C4-2B (cell line): Measurements from ENCODE around the gene ACCSL.

Source experiments
- ZFX ChIP-seq: fragments of 450-650 bp; IDR thresholded peaks from 2 replicates; pipeline ENCODE4 v1.6.1; 2017
- TF ChIP-seq, protein P1 (sequence below): fragments of 450-650 bp; conservative IDR thresholded peaks from 2 replicates; pipeline ENCODE4 v1.5.1; 2017; ENCODE audit warnings: mild to moderate bottlenecking

DNA sequence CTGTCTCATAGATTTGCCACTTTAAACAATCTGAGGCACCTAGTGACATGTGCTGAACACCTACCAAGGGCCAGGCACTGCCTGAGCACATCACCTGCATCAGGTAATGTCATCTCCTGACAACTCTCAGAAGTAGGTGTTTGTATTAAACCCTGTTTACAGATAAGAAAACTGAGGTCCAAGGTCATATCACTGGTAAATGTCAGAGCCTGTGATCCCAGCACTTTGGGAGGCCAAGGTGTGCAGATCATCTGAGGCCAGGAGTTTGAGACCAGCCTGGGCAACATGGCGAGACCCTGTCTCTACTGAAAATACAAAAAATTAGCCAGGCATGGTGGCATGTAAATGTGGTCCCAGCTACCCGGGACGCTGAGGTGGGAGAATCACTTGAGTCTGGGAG is 39.1 kb upstream of the ACCSL start:
- TF ChIP-seq, protein P1, sequence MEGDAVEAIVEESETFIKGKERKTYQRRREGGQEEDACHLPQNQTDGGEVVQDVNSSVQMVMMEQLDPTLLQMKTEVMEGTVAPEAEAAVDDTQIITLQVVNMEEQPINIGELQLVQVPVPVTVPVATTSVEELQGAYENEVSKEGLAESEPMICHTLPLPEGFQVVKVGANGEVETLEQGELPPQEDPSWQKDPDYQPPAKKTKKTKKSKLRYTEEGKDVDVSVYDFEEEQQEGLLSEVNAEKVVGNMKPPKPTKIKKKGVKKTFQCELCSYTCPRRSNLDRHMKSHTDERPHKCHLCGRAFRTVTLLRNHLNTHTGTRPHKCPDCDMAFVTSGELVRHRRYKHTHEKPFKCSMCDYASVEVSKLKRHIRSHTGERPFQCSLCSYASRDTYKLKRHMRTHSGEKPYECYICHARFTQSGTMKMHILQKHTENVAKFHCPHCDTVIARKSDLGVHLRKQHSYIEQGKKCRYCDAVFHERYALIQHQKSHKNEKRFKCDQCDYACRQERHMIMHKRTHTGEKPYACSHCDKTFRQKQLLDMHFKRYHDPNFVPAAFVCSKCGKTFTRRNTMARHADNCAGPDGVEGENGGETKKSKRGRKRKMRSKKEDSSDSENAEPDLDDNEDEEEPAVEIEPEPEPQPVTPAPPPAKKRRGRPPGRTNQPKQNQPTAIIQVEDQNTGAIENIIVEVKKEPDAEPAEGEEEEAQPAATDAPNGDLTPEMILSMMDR: no peak
- TF ChIP-seq ZFX: no peak
